Lower leg skin (tissue), 3 donors: ENCODE measurements around the gene SERTAD2.

Source experiments
- POLR2A ChIP-seq, 2 donors: fragments of 450-650 bp; IDR thresholded peaks; one replicate each; pipeline ENCODE4 v1.6.1; 2016 to 2017; ENCODE audit warnings: antibody characterized with exemption in 2 of 2, mild to moderate bottlenecking in 1 of 2, moderate library complexity in 1 of 2
- TF ChIP-seq, protein P1 (sequence below), 3 donors: fragments of 450-650 bp; IDR thresholded peaks; one replicate each; pipeline ENCODE4 v1.5.1; 2016; ENCODE audit warnings: antibody characterized with exemption in 3 of 3, mild to moderate bottlenecking in 3 of 3, moderate library complexity in 2 of 3

DNA sequence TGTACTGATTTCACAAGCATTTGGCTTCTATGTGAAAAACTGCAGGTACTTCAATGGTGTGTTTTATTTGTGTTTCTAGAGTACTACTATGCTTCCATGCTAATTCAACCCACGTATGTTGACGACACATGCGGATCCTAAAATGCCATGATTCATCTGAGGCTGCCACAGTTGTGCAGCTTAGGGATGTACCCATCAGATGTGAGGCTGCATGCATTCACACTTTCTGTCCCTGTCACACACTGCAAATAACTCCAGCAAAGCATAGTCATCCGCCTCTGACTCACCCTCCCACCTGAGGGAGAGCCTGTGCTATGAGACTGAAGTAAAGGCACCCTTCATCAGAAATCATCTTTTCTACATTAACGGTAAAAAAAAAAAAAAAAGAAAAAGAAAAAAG is 22.1 kb upstream of the SERTAD2 start:
- TF ChIP-seq, protein P1, sequence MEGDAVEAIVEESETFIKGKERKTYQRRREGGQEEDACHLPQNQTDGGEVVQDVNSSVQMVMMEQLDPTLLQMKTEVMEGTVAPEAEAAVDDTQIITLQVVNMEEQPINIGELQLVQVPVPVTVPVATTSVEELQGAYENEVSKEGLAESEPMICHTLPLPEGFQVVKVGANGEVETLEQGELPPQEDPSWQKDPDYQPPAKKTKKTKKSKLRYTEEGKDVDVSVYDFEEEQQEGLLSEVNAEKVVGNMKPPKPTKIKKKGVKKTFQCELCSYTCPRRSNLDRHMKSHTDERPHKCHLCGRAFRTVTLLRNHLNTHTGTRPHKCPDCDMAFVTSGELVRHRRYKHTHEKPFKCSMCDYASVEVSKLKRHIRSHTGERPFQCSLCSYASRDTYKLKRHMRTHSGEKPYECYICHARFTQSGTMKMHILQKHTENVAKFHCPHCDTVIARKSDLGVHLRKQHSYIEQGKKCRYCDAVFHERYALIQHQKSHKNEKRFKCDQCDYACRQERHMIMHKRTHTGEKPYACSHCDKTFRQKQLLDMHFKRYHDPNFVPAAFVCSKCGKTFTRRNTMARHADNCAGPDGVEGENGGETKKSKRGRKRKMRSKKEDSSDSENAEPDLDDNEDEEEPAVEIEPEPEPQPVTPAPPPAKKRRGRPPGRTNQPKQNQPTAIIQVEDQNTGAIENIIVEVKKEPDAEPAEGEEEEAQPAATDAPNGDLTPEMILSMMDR (IDR thresholded peaks at IDR 0.05): no peak
- no peak for TF ChIP-seq POLR2A (IDR thresholded peaks at IDR 0.05)
